HG03175 (cell line): ENCODE data around the gene ADGRB2.

ENCODE experiments used
- ATAC-seq: cut with Tn5 transposase; IDR thresholded peaks from one replicate; pipeline ENCODE4 v1.9.1; 2021; ENCODE audit warnings: mild to moderate bottlenecking, moderate library complexity; ENCODE audit not compliant: unreplicated experiment

ADGRB2 gene

DNA sequence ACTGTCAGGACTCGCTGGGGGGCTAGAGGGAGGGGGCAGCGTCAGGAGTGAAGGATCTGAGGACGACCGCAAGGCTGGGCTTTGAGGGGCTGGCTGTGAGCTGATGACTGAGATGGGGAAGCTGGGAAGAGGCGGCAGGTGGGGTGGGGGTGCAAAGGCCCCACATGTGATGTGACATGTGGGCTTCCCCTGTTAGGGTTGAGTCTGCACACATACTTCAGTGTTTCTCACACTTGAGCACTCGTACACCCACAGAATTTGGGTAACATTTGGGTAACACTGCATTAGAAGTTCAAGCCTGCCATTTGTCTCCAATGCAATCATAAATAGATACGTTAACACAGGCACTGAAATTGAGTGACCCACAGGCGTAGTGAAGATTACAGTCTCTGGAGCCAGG is 76.5 kb downstream of the ADGRB2 start:
- ATAC-seq, result no peak

- ATAC-seq, result no peak
Observed at GRCh38 chr1:31685795-31686194, 78.3 kb downstream of the ADGRB2 start.

DNA sequence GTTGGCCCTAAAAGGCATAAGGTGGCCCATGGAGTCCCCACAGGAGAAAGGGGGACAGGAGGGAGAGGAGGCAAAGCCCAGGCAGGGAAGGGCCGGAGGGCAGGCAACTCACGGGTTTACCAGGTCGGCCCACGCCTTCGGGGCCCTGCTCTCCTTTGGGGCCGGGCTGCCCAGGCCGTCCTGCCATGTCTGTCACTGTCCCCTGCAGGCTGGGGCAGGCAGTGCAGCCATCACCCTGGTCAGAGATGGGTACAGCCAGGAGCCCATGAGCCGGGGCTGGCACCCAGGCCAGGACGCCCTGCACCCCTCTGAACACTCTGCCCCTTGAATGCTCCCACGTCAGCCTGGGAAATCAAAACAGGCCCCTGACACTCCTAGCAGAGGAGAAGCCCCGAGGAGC is 80.1 kb downstream of the ADGRB2 start:
- no peak for ATAC-seq

DNA sequence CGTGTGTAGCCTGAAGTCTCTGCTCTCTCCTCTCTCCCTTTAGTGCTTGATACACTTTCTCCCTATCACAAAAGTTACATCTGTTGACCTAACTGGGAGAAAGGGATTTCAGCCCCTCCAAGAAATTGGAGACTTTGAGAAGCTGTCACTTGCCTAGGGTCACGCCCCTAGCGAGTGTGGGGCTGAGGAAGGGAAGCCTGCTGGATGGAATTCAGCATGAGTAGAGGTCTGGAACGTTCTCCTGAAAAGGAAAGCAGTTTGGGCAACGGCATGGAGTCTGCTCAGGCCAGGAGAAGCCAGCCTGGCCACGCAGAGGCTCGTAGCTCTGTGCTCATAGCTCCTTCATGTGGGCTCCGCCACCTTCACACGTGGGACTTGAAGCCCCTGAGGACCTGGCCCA is 82.7 kb downstream of the ADGRB2 start:
- no peak for ATAC-seq

GRCh38 chr1:31679676-31680230 is 84.4 kb downstream of the ADGRB2 start:
- ATAC-seq, result no peak

DNA sequence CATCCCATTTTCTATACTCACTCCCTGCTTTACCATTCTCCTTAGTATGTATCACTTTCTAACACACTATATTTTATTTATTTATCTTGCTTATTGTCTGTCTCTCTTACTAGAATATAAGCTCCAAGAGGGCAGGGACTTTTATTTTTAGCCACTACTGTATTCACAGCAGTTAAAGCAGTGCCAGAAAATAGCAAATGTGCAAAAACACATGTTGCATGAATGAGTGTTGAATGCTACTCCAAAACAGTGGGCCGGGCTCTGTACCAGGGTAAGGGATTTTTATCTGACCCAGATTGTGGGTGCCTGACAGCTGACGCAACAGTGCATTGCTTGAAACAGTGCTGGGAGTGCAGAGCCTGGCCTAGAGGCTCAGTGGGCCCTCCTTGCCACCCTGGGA is 85.0 kb downstream of the ADGRB2 start:
- ATAC-seq, result no peak

GRCh38 chr1:31678681-31679080 is 85.5 kb downstream of the ADGRB2 start:
- ATAC-seq, result no peak

GRCh38 chr1:31677949-31678348 is 86.2 kb downstream of the ADGRB2 start:
- ATAC-seq, result no peak

DNA sequence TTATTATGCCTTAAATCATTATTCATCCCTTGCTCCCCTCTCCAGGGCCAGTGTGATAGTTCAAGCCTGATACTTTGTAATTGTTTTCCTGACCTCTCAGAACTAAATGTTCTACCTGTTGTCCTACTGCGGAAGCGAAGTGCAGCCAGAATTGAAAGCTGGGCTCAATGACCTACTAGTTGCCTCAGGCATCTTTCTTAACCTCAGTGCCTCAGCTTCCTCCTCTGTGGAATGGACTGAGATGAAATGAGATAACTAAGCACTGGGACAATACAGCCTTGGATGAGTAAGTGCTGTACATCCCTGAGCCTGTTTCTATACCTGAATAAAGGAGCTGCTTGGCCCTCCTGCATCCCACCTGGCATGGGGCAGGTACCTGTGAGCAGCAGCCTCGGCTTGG is 86.7 kb downstream of the ADGRB2 start:
- no peak for ATAC-seq
